ENCODE data around the gene IL21R. TPM values are rescaled to one million over a fixed set of nuclear protein-coding genes. Genes with fewer than 3 reads are reported as not detected.
A peak's percentile ranks its signal among the peaks of the same experiment; 100 is the strongest.
"Not testable (repeated sequence)": the region's sequence is repeated elsewhere in the genome, so short reads cannot be mapped to it uniquely, and the experiment has no call there.

IL21R gene
- total and polyA plus RNA-seq, 9 of the 15 experiments (the other 6 are each of a cell fraction or from before 2014, with no cell fraction given): 0.04 to 0.34 (median 0.18) TPM; not detected in 1

DNA sequence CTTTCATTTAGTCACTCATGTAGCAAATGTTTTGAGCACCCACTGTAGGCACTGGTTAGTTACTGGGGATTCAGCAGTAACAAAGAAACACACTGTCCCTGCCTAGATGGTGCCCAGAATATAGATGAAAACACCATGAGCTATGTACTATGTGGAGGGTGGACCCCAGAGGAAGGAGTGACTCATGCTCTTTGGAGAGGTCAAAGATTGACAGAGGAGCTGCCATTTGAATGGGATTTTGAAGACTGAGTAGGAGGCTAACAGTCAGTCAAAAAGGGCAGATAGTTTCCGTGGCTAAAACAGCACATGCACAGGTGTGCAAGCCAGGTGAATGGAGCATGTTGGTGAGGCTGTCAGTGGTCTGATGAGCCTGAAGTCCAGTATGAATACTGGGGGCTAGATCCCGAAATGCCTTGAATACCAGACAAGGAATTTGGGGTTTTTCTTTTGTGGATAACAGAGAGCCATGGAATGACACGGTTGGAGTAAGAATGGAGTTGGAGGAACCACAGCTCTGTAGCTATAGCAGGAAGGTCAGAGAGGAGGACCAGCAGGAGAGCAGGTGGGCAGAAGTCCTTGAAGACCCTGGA, 6.1 kb downstream of the IL21R start (continued):
- no peak for TF ChIP-seq LEF1 (IDR thresholded peaks at IDR 0.05)
- no peak for TF ChIP-seq PHF20 (IDR thresholded peaks at IDR 0.05; ENCODE audit: partially characterized antibody)
- TF ChIP-seq, protein P1, sequence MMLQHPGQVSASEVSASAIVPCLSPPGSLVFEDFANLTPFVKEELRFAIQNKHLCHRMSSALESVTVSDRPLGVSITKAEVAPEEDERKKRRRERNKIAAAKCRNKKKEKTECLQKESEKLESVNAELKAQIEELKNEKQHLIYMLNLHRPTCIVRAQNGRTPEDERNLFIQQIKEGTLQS (IDR thresholded peaks at IDR 0.05): peak; percentile 52
- TF ChIP-seq, protein P1 (CRISPR knock-in tag; conservative IDR thresholded peaks at IDR 0.05): no peak
- no peak for TF ChIP-seq CCNT2 (IDR thresholded peaks at IDR 0.05; ENCODE audit: borderline replicate concordance, extremely low read depth, insufficient read length, low read depth, low read length)

DNA sequence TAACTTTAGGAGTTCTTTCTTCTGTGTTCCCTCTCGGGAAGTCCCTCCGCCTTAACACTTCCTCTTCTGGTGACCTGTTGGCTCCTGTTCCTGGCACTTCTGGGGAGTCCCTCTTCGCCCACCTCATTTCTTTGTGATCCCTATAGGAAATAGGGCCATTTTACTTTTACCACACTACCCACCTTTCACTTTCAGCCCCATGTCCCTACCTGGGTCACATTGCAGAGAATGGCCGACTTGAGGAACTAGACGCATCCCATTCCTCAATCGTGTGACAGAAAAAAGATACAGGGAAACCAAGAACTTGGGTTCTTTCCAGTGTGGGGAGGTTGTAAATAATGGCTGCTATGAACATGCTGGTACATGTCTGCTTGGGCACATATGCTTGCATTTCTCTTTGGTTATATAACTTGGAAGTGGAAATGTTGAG, 6.6 kb downstream of the IL21R start:
- no TSS peak for BruUV-seq (replicated peaks)
- FAIRE-seq (no peak), ATAC-seq (no peak), DNase-seq (ENCODE audit: extremely low read depth in 1 of 4, low spot score in 3 of 4) (no peak)
- Histone ChIP-seq H3K9me1 (ENCODE audit: control insufficient read depth, insufficient read depth, low read length) (no peaks in the 10 kb centered on the region), H3K36me3 (ENCODE audit: control insufficient read depth, insufficient read depth, low read length) (no peaks in the 10 kb centered on the region), H3K27ac (ENCODE audit: extremely low read depth, low read depth, low read length) (no peak overlapping the region), H3K4me3 (no peak overlapping the region), H3K27me3 (ENCODE audit: control insufficient read depth in 2 of 2, insufficient read depth in 2 of 2, low read length in 2 of 2) (peaks cover 14 to 24% of the 10 kb centered on the region in 2 experiments), H3K4me2 (ENCODE audit: insufficient read depth, low read length) (no peak overlapping the region), H2AFZ (ENCODE audit: low read depth, low read length) (no peak overlapping the region; the same call in 1 of the 2 replicates), H3K9ac (ENCODE audit: insufficient read depth in 1 of 2, low read depth in 2 of 2, low read length in 2 of 2) (no peak overlapping the region), H3K4me1 (replicated peaks in 1 of 2; ENCODE audit: control insufficient read depth in 2 of 2, insufficient read depth in 2 of 2, low read length in 2 of 2) (no peaks in the 10 kb centered on the region; a peak in 1 of 5 replicates), H4K20me1 (replicated peaks; ENCODE audit: control insufficient read depth, insufficient read depth, low read length) (no peaks in the 10 kb centered on the region), H3K79me2 (ENCODE audit: control insufficient read depth, insufficient read depth, low read length) (no peaks in the 10 kb centered on the region), H3K9me3 (replicated peaks; ENCODE audit: control insufficient read depth, insufficient read depth, low read depth, low read length) (no peaks in the 10 kb centered on the region)
- in situ Hi-C loops (cut with MboI): no loop called here
- ChIA-PET POLR2A (interaction anchor here (0.5 kb wide), 1 partner anchor 231 kb away, joined by 3 read pairs; no protein-coding TSS in a partner anchor), CTCF (ENCODE audit: low intra/inter-chr PET ratio) (no interaction called here)
- intact Hi-C loops (cut with micrococcal nuclease): no loop called here
- TF ChIP-seq SPI1 (IDR thresholded peaks at IDR 0.05; ENCODE audit: borderline replicate concordance, low read depth, low read length): peak; percentile 43; the same call in 1 of the 2 replicates
- TF ChIP-seq ASH1L (IDR thresholded peaks at IDR 0.05; ENCODE audit: borderline replicate concordance, low read depth, partially characterized antibody): no peak
- TF ChIP-seq MCM3 (IDR thresholded peaks at IDR 0.05): no peak
- TF ChIP-seq FOXK1 (CRISPR knock-in tag; IDR thresholded peaks at IDR 0.05; ENCODE audit: borderline replicate concordance): no peak
- WGBS (ENCODE audit: insufficient coverage, low coverage, missing lambda C conversion rate): 8% methylated on average over 6 of the region's 6 CpGs

DNA sequence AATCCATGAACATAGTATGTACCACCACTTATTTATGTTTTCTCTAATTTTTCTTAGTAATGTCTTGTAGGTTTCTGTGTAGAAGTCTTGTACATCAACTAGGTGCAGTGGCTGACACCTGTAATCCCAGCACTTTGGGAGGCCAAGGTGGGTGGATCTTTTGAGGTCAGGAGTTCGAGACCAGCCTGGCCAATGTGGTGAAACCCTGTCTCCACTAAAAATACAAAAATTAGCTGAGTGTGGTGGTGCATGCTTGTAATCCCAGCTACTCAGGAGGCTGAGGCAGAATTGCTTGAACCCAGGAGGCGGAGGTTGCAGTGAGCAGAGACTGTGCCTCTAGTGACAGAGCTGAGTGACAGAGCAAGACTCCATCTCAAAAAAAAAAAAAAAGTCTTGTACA, 8.0 kb downstream of the IL21R start:
- H3K27me3 ChIP-seq (ENCODE audit: control insufficient read depth in 2 of 2, insufficient read depth in 2 of 2, low read length in 2 of 2): peaks cover 4 to 12% of the 10 kb centered on the region in 2 experiments; a peak in 4 of 5 replicates
- H3K27ac ChIP-seq (ENCODE audit: extremely low read depth, low read depth, low read length); H3K9ac ChIP-seq (ENCODE audit: insufficient read depth in 1 of 2, low read depth in 2 of 2, low read length in 2 of 2); ATAC-seq; H3K4me2 ChIP-seq (ENCODE audit: insufficient read depth, low read length); H2AFZ ChIP-seq (ENCODE audit: low read depth, low read length); intact Hi-C loops (cut with micrococcal nuclease); H4K20me1 ChIP-seq (replicated peaks; ENCODE audit: control insufficient read depth, insufficient read depth, low read length); in situ Hi-C loops (cut with MboI); POLR2A ChIA-PET; H3K36me3 ChIP-seq (ENCODE audit: control insufficient read depth, insufficient read depth, low read length); H3K79me2 ChIP-seq (ENCODE audit: control insufficient read depth, insufficient read depth, low read length); H3K4me3 ChIP-seq; DNase-seq (ENCODE audit: extremely low read depth in 1 of 4, low spot score in 3 of 4); CTCF ChIA-PET (ENCODE audit: low intra/inter-chr PET ratio); H3K9me3 ChIP-seq (replicated peaks; ENCODE audit: control insufficient read depth, insufficient read depth, low read depth, low read length); BruUV-seq (replicated peaks); H3K9me1 ChIP-seq (ENCODE audit: control insufficient read depth, insufficient read depth, low read length); FAIRE-seq; H3K4me1 ChIP-seq (replicated peaks in 1 of 2; ENCODE audit: control insufficient read depth in 2 of 2, insufficient read depth in 2 of 2, low read length in 2 of 2): not testable (repeated sequence)
- WGBS (ENCODE audit: insufficient coverage, low coverage, missing lambda C conversion rate): 0% methylated on average over 2 of the region's 2 CpGs
